HG03175 (cell line): ENCODE results near the gene TNNI2.
A peak's percentile ranks its signal among the peaks of the same experiment; 100 is the strongest.

Experiments
- ATAC-seq: cut with Tn5 transposase; IDR thresholded peaks from one replicate; pipeline ENCODE4 v1.9.1; 2021; ENCODE audit warnings: mild to moderate bottlenecking, moderate library complexity; ENCODE audit not compliant: unreplicated experiment

Gene TNNI2

GRCh38 chr11:1832211-1832919 lies 6.4 kb upstream of the TNNI2 start:
- ATAC-seq = no peak

GRCh38 chr11:1832920-1833295 lies 5.9 kb upstream of the TNNI2 start:
- ATAC-seq = no peak

GRCh38 chr11:1834062-1834610 lies 4.6 kb upstream of the TNNI2 start:
- no peak for ATAC-seq

- no peak for ATAC-seq
Measured at GRCh38 chr11:1834779-1835670, 3.8 kb upstream of the TNNI2 start, which contains the start of gene SYT8. Gene SYT8 (plus strand): TSS chr11:1834990. CDS start chr11:1835106, 116 bp downstream.

- no peak for ATAC-seq
Measured at GRCh38 chr11:1835671-1836010, 3.1 kb upstream of the TNNI2 start.

- no peak for ATAC-seq
Measured at GRCh38 chr11:1836011-1836945, 2.5 kb upstream of the TNNI2 start.

- ATAC-seq = peak; percentile 74
Measured at GRCh38 chr11:1837171-1838076, 1.4 kb upstream of the TNNI2 start.

- no peak for ATAC-seq
Measured at GRCh38 chr11:1838077-1838425, 730 bp upstream of the TNNI2 start.

GRCh38 chr11:1839204-1839923 lies 583 bp downstream of the TNNI2 start:
- no peak for ATAC-seq

GRCh38 chr11:1839924-1840779 lies 1.4 kb downstream of the TNNI2 start:
- peak; percentile 46 for ATAC-seq

GRCh38 chr11:1840780-1841480 lies 2.1 kb downstream of the TNNI2 start:
- no peak for ATAC-seq

- ATAC-seq = no peak
Measured at GRCh38 chr11:1841511-1842148, 2.8 kb downstream of the TNNI2 start.

- no peak for ATAC-seq
Measured at GRCh38 chr11:1842149-1843097, 3.6 kb downstream of the TNNI2 start.

- no peak for ATAC-seq
Measured at GRCh38 chr11:1843098-1843473, 4.3 kb downstream of the TNNI2 start.

- ATAC-seq = no peak
Measured at GRCh38 chr11:1843796-1844195, 5.0 kb downstream of the TNNI2 start.
